OCI-LY3 (cell line): ENCODE measurements around the gene DNAH10.

Source experiments
- H2AFZ ChIP-seq: fragments of 200-600, 300-600 bp; shearing (Covaris generic); 2 replicates; pipeline ENCODE4 v1.6.0; 2014; ENCODE audit warnings: antibody characterized with exemption, low read depth, low read length
- H3K27ac ChIP-seq: fragments of 200-600, 300-600 bp; sonication (generic); 2 replicates; pipeline ENCODE4 v1.5.1; 2014; ENCODE audit warnings: mild to moderate bottlenecking, low read length, moderate library complexity, mixed read lengths
- H3K27me3 ChIP-seq: fragments of 200-600, 300-600 bp; sonication (generic); 2 replicates; pipeline ENCODE4 v1.6.1; 2014; ENCODE audit warnings: low read depth, low read length, mixed read lengths
- H3K36me3 ChIP-seq: fragments of 200-600, 300-600 bp; sonication (generic); replicated peaks from 2 replicates; pipeline ENCODE3; 2014; ENCODE audit warnings: low read depth, low read length, mixed read lengths
- H3K4me1 ChIP-seq: fragments of 300-600, 200-600 bp; sonication (generic); 2 replicates; pipeline ENCODE4 v1.6.1; 2014; ENCODE audit warnings: low read length, mixed read lengths
- H3K4me2 ChIP-seq: fragments of 200-600, 300-600 bp; sonication (generic); 2 replicates; pipeline ENCODE4 v1.6.1; 2014; ENCODE audit warnings: low read length, mixed read lengths
- H3K4me3 ChIP-seq: fragments of 300-600, 200-600 bp; sonication (generic); 2 replicates; pipeline ENCODE4 v1.5.1; 2014; ENCODE audit warnings: antibody characterized with exemption, mild to moderate bottlenecking, low read length, moderate library complexity
- H3K79me2 ChIP-seq: fragments of 300-600, 200-600 bp; shearing (Covaris generic); 2 replicates; pipeline ENCODE4 v1.6.1; 2014; ENCODE audit warnings: mild to moderate bottlenecking, low read length, mixed read lengths
- H3K9ac ChIP-seq: fragments of 300-600, 200-600 bp; shearing (Covaris generic); 2 replicates; pipeline ENCODE4 v1.6.0; 2014; ENCODE audit warnings: mild to moderate bottlenecking, low read length, moderate library complexity
- H3K9me3 ChIP-seq: fragments of 200-600, 300-600 bp; shearing (Covaris generic); 2 replicates; pipeline ENCODE4 v1.6.1; 2014; ENCODE audit warnings: low read length, mixed read lengths; ENCODE audit not compliant: insufficient read depth
- H4K20me1 ChIP-seq: fragments of 200-600, 300-600 bp; sonication (generic); 2 replicates; pipeline ENCODE4 v1.6.1; 2016; ENCODE audit warnings: low read length, mixed read lengths; ENCODE audit not compliant: insufficient read depth
- CTCF ChIP-seq: fragments of 200-600, 300-600 bp; sonication (generic); IDR thresholded peaks from 2 replicates; pipeline ENCODE4 v1.5.1; 2014; ENCODE audit warnings: antibody characterized with exemption, low read length, low read depth
- EZH2phosphoT487 ChIP-seq: fragments of 200-600 bp; shearing (Covaris generic); IDR thresholded peaks from 2 replicates; pipeline ENCODE4 v1.6.1; 2018; ENCODE audit warnings: antibody characterized with exemption, mixed run types, low read depth

DNAH10 gene

GRCh38 chr12:123912415-123913380 lies 150.6 kb downstream of the DNAH10 start:
- Histone ChIP-seq H3K4me1 (no peaks in the 10 kb centered on the region), H3K9ac (no peak overlapping the region), H4K20me1 (no peaks in the 10 kb centered on the region), H3K27ac (no peak overlapping the region), H3K9me3 (no peaks in the 10 kb centered on the region), H3K4me3 (no peak overlapping the region), H3K36me3 (no peaks in the 10 kb centered on the region), H3K4me2 (no peak overlapping the region), H3K79me2 (no peaks in the 10 kb centered on the region), H3K27me3 (no peaks in the 10 kb centered on the region), H2AFZ (no peak overlapping the region)
- TF ChIP-seq EZH2phosphoT487 = no peak
- TF ChIP-seq CTCF = no peak

DNA sequence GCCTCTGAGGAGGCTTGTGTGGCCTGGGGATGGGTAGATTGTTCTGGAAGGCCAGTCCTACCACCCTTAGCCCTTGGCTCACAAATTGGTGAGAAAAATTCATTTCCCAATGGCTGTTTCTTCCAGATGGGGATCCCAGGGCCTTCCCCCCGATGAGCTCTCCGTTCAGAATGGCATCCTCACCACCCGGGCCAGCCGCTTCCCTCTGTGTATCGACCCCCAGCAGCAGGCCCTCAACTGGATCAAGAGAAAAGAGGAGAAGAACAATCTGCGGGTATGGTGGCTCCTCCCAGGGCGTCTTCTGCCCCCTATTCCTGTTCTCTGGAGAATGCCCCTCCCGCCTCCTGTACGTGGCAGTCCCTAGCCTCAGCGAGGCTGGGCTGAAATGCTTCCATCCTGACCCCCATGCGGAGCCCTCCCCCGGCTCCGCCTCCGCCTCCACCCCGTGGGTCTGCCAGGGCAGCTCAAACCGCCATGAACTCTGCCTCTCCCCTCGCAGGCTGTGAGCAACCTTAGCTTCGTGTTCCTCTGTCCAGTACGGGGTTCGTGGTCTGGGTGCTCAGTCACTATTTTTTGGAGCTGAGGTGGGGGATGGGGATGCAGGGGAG lies 152.7 kb downstream of the DNAH10 start:
- H3K4me3 ChIP-seq = no peak overlapping the region
- no peaks in the 10 kb centered on the region; the same call in 1 of the 2 replicates for H3K27me3 ChIP-seq

GRCh38 chr12:123916729-123917128 lies 154.6 kb downstream of the DNAH10 start:
- Histone ChIP-seq H2AFZ (no peak overlapping the region), H3K9ac (no peak overlapping the region), H3K4me2 (no peak overlapping the region), H3K36me3 (no peaks in the 10 kb centered on the region), H3K27me3 (peaks cover 10% of the 10 kb centered on the region), H3K9me3 (no peaks in the 10 kb centered on the region), H4K20me1 (no peaks in the 10 kb centered on the region), H3K4me3 (no peak overlapping the region), H3K4me1 (no peaks in the 10 kb centered on the region), H3K27ac (no peak overlapping the region), H3K79me2 (no peaks in the 10 kb centered on the region)
- TF ChIP-seq EZH2phosphoT487 = no peak
- no peak for TF ChIP-seq CTCF

More for the DNA sequence above, 152.7 kb downstream of the DNAH10 start:
- no peak for TF ChIP-seq CTCF
- Histone ChIP-seq H3K36me3 (no peaks in the 10 kb centered on the region), H3K9me3 (no peaks in the 10 kb centered on the region), H4K20me1 (no peaks in the 10 kb centered on the region), H3K4me2 (no peak overlapping the region), H3K4me1 (no peaks in the 10 kb centered on the region), H3K79me2 (no peaks in the 10 kb centered on the region), H2AFZ (no peak overlapping the region), H3K27ac (no peak overlapping the region), H3K9ac (no peak overlapping the region)

GRCh38 chr12:123917337-123917850 lies 155.3 kb downstream of the DNAH10 start:
- Histone ChIP-seq H3K4me3 (no peak overlapping the region), H3K9me3 (no peaks in the 10 kb centered on the region), H3K4me1 (no peaks in the 10 kb centered on the region), H3K27ac (no peak overlapping the region), H3K79me2 (no peaks in the 10 kb centered on the region), H3K4me2 (no peak overlapping the region), H4K20me1 (no peaks in the 10 kb centered on the region), H3K9ac (no peak overlapping the region), H3K36me3 (no peaks in the 10 kb centered on the region), H3K27me3 (peaks cover 10% of the 10 kb centered on the region), H2AFZ (no peak overlapping the region)
- TF ChIP-seq CTCF = no peak
- TF ChIP-seq EZH2phosphoT487 = no peak
